Psoas muscle (tissue), 8 donors: Measurements from ENCODE around the gene DAB1. TPM values are rescaled to one million over a fixed set of nuclear protein-coding genes. Genes with fewer than 3 reads are reported as not detected.

Source experiments
- ATAC-seq, 4 donors: fragments of 200-7000 bp; cut with Tn5 transposase; one replicate each; pipeline ENCODE4 v1.9.1; 2020; ENCODE audit warnings: moderate library complexity in 3 of 4, mild to moderate bottlenecking in 2 of 4
- DNase-seq, 2 donors: peaks; one replicate each; pipeline ENCODE4 v3.0.0-alpha.2; 2020
- H3K27ac ChIP-seq: fragments of 200-600 bp; one replicate; pipeline ENCODE4 v1.8.0; 2022
- H3K27me3 ChIP-seq, 3 donors: fragments of 200-600 bp in 1 of 3; one replicate each; pipeline versions ENCODE4 v1.6.1 to v1.8.0; 2013 to 2022; ENCODE audit warnings: low read length in 2 of 3, mild to moderate bottlenecking in 2 of 3, moderate library complexity in 1 of 3; ENCODE audit not compliant: insufficient read depth in 3 of 3
- H3K36me3 ChIP-seq, 2 donors: fragments of 200-600 bp in 1 of 2; one replicate each; pipeline versions ENCODE4 v1.6.1 to v1.8.0; 2013 to 2022; ENCODE audit warnings: low read depth in 1 of 2, mild to moderate bottlenecking in 1 of 2, moderate library complexity in 1 of 2; ENCODE audit not compliant: insufficient read depth in 1 of 2
- H3K4me1 ChIP-seq: fragments of 200-600 bp; one replicate; pipeline ENCODE4 v1.8.0; 2022
- H3K4me3 ChIP-seq: fragments of 200-600 bp; one replicate; pipeline ENCODE4 v1.8.0; 2022; ENCODE audit warnings: mild to moderate bottlenecking
- H3K9me3 ChIP-seq: fragments of 200-600 bp; one replicate; pipeline ENCODE4 v1.8.0; 2022
- WGBS, 3 donors: extraction: QIAGEN DNeasy Blood & Tissue Kit; methylation state at CpG; one replicate each; pipeline versions ENCODE4 v1.1.6 to v1.1.7; 2013; 5-methylcytosine and 5-hydroxymethylcytosine counted together
- intact Hi-C, 2 donors: fragments of 100-400 bp; cut with DNase I; formaldehyde crosslinking; loops; one replicate each; pipeline versions ENCODE4 v1.11.0 to v1.14.2; 2022
- polyA plus RNA-seq, 3 donors: library from polyadenylated mRNA; stranded (reverse); fragments of 200-250 nt; gene quantifications; one replicate each; pipeline ENCODE4 v1.2.3, GENCODE V29; 2013
- total RNA-seq, 4 donors: library from RNA; stranded (reverse); fragmentation: NEBNext Ultra II Directional in 2 of 4; extraction: Animal tissue kit (Norgen Biotek cat#: 25700) in 2 of 4; gene quantifications; one replicate each; pipeline versions ENCODE4 v1.2.1 to v1.2.4, GENCODE V29; 2021 to 2023
- TF ChIP-seq, protein P1 (sequence below): fragments of 200-600 bp; IDR thresholded peaks from one replicate; pipeline ENCODE4 v1.8.0; 2022; ENCODE audit warnings: antibody characterized with exemption
- donor health status: healthy with polysubstance abuse.
- donor health status: DM: no; HTN: no; CAD: no; lungs with moderate emphysema.
- donor health status: Bipolar disorder and iron deficiency.
- donor health status: healthy.
- donor health status: DM: yes; HTN: yes; CAD: no.
- donor health status: DM: no; HTN: no; CAD: no.
- donor health status: DM: no; HTN: no; CAD: no.
- donor health status: DM: yes; HTN: yes; CAD: no.

Gene DAB1
- total and polyA plus RNA-seq, 7 donors, result 0.04 to 0.28 (median 0.09) TPM; not detected in 1

DNA sequence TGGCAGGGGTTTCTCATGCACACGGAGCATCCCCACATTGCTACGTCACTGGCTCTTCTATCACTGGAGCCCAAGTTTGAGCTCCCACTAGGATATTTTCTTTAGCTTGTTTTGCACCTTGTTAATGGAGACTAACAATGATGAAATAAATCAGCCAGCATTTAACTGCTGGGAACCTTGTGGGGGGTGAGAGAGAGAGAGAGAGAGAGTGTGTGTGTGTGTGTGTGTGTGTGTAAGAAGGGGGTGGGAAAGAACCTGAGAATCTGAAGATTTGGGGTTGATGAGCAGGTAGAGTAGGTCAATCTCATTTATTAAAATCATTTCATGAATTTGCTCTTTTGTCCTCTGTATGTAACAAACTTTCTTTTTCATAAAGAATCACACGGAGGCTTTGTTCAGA is 458.7 kb downstream of the DAB1 start:
- intact Hi-C loops, result no loop called here
- ATAC-seq, result no peak
- Histone ChIP-seq H3K9me3 (no peaks in the 10 kb centered on the region), H3K27me3 (no peaks in the 10 kb centered on the region), H3K27ac (no peak overlapping the region), H3K36me3 (no peaks in the 10 kb centered on the region), H3K4me3 (no peak overlapping the region), H3K4me1 (no peaks in the 10 kb centered on the region)
- TF ChIP-seq, protein P1, sequence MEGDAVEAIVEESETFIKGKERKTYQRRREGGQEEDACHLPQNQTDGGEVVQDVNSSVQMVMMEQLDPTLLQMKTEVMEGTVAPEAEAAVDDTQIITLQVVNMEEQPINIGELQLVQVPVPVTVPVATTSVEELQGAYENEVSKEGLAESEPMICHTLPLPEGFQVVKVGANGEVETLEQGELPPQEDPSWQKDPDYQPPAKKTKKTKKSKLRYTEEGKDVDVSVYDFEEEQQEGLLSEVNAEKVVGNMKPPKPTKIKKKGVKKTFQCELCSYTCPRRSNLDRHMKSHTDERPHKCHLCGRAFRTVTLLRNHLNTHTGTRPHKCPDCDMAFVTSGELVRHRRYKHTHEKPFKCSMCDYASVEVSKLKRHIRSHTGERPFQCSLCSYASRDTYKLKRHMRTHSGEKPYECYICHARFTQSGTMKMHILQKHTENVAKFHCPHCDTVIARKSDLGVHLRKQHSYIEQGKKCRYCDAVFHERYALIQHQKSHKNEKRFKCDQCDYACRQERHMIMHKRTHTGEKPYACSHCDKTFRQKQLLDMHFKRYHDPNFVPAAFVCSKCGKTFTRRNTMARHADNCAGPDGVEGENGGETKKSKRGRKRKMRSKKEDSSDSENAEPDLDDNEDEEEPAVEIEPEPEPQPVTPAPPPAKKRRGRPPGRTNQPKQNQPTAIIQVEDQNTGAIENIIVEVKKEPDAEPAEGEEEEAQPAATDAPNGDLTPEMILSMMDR, result no peak
- DNase-seq, result no peak
- WGBS, 3 donors, result 66 to 81% (median 80%) methylated on average over 3 of the region's 3 CpGs

DNA sequence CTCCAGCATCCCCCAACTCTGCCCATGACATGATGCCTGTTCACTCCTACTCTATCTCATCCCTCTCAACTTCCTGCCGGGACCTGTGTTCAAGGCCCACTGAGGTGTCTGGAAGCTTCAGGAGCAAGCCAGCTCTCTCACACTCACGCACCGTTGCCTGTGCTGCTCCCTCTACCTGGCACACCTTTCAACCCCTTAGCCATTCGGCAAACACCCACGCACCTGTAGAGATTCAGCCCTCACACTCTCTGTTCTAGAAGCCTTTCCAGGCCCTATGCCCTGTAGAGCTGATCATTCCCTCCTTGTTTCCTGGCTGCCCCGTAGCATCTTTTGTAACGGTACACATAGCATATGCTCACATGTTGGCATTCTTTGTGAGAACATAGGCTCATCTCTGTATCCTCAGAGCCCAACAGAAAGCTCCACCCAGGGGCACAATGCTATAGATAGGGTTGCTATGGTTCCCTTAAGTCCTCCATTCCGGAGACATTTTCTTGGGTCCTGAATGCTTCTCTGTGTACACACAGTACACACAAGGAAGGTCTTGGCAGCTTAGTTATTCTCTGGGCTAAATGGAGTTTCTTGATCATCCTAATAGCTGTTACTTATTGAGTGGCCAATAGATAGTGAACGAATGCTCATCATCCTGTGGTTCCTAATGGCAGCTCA is 459.4 kb downstream of the DAB1 start:
- intact Hi-C loops, result no loop called here
- WGBS, 3 donors, result 91% methylated on average over 9 of the region's 9 CpGs
- ATAC-seq, result no peak

DNA sequence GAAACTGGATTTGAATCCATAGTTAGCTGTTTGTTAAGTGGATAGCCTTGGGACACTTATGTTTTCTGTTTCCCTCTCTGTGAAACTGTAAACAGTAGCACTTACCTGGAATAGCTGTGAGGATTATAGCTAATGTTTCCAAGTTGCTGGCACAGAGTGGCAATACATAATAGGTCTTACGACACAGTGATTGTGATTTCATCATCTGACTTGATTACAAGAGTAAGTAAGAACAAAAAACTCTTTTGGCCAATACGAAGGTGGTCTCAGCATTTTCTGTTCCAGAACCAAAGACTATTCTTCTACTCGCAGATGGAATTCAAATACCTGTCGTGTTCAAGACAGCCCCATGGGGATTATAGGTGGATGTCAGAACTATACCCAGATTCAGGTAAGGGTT is 460.2 kb downstream of the DAB1 start:
- Histone ChIP-seq H3K27ac (no peak overlapping the region), H3K4me3 (no peak overlapping the region), H3K4me1 (no peaks in the 10 kb centered on the region), H3K9me3 (no peaks in the 10 kb centered on the region), H3K36me3 (no peaks in the 10 kb centered on the region), H3K27me3 (no peaks in the 10 kb centered on the region)
- intact Hi-C loops, result no loop called here
- TF ChIP-seq, protein P1, result no peak
- ATAC-seq (no peak), DNase-seq (no peak)
- 81 to 83% (median 82%) methylated on average over 4 of the region's 4 CpGs for WGBS, 3 donors

More for the DNA sequence above, 459.4 kb downstream of the DAB1 start:
- Histone ChIP-seq H3K9me3 (no peaks in the 10 kb centered on the region), H3K4me1 (no peaks in the 10 kb centered on the region), H3K27ac (no peak overlapping the region), H3K27me3 (no peaks in the 10 kb centered on the region), H3K4me3 (no peak overlapping the region), H3K36me3 (no peaks in the 10 kb centered on the region)
- no peak for DNase-seq
- TF ChIP-seq, protein P1, result no peak

- no peaks in the 10 kb centered on the region for H3K9me3 ChIP-seq
- H3K4me1 ChIP-seq, result no peaks in the 10 kb centered on the region
- ATAC-seq (no peak), DNase-seq (no peak)
- no peak overlapping the region for H3K27ac ChIP-seq
- TF ChIP-seq, protein P1, result no peak
- 60 to 66% (median 61%) methylated on average over 10 of the region's 10 CpGs for WGBS, 3 donors
- no peaks in the 10 kb centered on the region for H3K36me3 ChIP-seq
- intact Hi-C loops, result no loop called here
- H3K27me3 ChIP-seq, result no peaks in the 10 kb centered on the region
- no peak overlapping the region for H3K4me3 ChIP-seq
Measured at GRCh38 chr1:56961426-56961825, 462.4 kb downstream of the DAB1 start.

- 66 to 79% (median 69%) methylated on average over 2 of the region's 2 CpGs for WGBS, 3 donors
- DNase-seq (no peak), ATAC-seq (no peak)
- H3K27ac ChIP-seq, result no peak overlapping the region
- H3K36me3 ChIP-seq, result no peaks in the 10 kb centered on the region
- H3K27me3 ChIP-seq, result no peaks in the 10 kb centered on the region
- TF ChIP-seq, protein P1, result no peak
- no peaks in the 10 kb centered on the region for H3K4me1 ChIP-seq
- no peak overlapping the region for H3K4me3 ChIP-seq
- intact Hi-C loops, result no loop called here
- no peaks in the 10 kb centered on the region for H3K9me3 ChIP-seq
Measured at GRCh38 chr1:56958526-56958925, 465.3 kb downstream of the DAB1 start.
